ENCODE results near the gene ZBTB20.

The ZBTB20 gene

DNA sequence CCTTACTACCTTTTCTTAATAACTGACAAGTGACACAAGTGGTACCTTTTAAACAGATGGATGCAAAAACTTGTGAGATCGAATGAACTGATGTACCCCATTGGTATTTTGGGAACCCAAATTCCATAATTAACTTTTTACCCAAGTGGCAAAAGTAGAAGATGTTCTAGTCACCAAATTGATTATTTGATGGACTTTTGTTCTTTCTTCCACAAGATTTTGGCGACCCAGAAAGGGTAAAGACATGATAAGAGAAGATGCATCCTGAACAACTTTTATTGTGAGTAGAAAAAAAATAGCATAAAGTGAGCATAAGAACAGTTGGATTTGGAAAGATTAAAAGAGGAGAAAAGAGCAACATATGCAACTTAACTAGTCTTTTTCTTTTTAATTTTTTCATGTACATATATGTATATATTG lies 693.7 kb downstream of the ZBTB20 start:
- no peak for DNase-seq

DNA sequence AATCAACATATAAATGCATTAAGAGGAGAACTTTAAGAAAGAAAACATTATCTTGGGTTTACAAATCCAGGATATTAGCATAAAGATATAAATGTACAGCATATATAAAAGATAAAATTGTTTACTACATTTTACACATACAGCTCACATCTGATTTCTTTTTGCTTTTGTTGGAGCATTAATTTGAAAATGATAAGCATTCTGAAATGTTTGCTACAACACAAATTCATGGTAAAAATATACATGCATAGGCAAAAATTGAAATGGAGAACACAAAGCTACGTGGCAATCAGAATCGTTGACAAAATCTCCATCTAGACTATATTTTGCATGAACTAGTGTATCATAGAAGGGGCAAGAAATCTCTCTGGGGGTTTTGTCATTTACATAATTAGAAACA lies 694.2 kb downstream of the ZBTB20 start:
- no peak for DNase-seq

DNA sequence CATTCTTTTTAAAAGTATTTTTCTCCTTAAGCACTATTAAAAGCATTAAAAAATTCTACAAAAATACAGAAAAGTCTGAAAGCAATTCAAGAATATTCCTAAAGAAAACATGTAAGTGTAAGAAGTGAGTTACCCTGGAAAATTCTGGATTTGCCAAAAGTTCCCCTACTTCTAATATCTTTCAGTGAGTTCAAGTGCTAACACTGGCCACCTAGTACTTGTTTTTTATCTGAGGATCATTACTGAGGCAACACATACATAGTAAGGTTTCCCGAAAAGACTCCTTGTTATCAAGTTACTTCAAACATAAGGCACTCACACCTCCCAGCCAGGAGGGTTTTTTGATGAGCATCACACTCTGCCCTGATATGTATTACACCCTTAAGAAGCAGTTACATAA lies 694.8 kb downstream of the ZBTB20 start:
- DNase-seq = no peak

DNA sequence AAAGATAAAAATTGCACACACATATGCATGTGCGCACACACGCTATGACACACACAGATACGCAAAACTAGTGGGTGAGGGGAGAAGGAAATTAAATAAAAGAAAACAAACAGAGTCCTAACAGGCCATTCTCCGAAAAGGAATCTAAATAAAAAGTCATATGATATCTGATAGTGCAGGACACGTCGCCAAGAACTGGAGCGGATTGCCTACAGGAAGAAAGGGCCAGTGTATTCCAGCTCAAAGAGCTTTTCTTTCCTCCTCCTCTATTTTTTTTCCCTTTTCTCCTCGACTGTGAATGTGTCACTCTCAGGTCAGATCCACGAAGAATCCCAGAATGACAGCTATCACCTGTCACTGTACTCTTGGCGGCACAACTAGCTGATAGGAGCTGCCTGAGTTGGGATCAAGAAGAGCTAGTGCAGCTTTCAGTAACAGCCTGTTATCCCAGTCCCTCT lies 695.5 kb downstream of the ZBTB20 start:
- DNase-seq = no peak

DNA sequence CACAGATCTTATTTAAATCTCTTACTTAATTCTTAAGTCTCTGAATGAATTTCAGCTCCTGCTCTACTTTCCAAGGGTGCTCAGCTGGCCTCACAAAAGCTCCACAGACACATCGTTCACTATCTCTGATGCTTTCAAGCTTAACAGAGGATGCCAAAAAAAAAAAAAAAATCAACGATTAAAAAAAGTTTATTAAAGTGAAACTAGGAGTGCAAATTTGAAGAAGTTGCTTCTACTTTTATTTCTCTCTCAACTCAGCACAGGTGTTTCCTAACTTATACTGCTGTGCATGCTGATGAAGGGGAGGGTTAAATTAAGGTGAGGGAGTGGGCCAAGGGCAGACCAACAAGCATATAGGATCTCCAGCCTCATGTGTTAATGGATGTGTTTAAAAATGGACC lies 696.0 kb downstream of the ZBTB20 start:
- DNase-seq = no peak

DNA sequence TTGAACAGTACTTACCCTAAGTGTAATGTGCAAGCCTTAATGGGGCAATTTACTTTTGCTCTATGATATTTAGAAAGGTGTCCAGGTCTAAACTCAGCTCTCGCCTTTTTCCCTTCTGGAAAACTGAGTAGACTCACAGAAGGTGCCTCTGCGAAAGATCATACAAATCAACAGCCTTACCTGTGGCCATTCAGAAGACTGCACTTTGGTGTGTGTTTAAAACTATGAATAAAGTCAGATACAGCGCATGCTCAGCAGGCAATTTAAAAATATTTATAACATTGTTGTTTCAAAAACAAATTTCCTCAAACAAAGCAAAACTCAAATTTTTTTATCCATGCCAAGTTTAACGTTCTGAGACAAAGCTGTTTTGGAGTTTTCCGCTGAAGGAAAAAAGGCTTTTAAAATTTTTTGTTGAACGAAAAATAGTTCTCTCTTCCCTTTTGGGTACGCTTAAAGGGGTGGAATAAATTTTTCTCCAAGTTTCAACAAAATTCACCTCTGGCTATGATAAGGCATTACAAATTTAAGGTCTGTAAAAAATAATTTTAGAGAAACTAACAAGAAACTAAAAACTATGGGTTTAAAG lies 697.0 kb downstream of the ZBTB20 start:
- no peak for DNase-seq

DNA sequence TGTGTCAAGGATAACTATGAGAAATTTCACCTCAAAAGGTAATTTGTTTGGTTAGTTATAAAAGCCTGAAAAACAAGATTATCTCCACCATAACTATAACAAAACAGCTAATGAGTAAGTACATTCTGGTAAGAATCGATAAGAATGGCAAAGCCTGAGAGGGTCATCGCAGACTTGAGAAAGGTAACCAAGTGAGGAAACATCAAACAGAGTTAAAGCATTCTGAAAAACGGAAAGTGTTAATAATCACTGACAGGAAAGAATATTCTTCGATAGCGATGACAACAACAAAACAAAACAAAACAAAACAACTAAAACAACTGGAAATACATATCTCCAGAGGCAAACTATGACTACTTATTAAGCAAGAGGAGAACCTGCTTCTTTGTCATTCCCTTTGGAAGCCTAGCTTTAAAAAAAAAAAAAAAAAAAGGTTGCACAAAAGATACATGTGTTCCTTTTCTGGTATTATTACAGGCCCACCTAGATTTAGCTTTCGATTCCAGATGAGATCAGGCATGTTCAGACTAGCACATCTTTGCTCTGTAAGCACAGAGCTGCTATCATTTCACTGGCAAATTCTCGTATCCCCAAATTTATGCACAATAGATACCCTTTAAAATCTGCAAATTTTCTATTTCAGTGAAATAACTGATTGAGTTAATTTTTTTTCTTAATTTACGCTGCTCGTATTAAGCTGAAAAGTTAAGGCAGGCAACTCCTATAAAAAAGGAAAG lies 697.6 kb downstream of the ZBTB20 start:
- no peak for DNase-seq

DNA sequence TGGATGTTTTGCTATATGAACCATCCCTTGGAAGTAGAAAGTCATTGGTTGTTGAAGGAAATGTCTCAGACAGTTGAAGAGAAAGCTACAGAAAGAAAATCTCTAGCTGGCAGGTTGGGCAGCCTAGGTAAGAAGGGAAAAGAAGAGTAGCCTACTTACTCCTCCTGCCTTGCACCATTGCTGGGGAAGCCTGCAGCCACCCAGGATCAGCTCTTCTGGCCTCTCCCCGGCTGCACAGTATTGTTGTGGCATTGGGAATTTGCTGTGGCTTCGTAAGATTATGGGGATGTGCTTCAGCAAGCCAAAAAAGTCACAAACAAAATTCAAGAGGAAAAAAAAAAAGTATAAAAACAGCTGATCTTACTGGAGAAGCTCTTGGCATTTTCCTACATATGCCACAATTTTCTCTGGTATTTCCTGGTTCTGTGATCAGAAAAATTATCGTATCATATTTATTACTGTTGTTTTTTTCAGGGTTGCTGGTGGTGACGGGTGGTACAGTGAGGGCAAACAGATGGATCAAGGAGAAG lies 699.1 kb downstream of the ZBTB20 start:
- DNase-seq = no peak

DNA sequence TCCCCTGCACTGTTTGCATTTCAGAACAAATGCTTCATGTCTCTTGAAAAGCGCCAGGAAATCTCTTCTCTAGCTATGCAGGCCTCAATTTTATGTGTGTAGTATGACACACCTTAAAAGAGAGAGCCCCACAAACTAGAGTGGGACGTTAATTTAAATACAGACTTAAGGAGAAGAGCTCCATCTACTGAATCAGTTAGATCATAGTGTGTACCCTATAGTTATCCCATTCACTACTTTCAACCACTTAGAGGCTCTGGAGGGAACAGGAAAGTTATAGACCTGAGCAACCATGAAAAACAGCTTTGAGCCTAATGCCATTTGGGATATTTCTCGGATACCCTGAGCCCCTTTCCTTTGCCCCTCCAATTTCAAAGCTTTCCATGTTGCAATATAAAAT lies 699.5 kb downstream of the ZBTB20 start:
- no peak for DNase-seq

DNA sequence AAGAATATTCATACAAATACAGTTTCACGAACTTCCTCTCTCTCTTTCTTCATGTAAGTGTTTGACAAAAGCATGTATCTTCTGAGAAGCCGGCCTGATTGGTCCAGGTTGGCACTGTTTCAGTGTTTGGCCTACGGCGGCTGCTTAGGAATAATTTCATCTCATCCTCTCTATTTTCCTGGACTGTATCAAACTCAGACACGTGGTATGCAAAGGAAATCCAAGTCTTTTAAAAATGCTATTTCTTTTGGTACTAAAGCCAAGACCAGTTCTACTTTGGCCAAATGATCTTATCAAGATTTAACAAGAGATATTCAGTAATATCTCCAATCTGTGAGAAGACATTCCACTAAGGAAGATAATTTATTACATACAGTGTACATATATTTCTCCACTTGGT lies 700.5 kb downstream of the ZBTB20 start:
- no peak for DNase-seq

DNA sequence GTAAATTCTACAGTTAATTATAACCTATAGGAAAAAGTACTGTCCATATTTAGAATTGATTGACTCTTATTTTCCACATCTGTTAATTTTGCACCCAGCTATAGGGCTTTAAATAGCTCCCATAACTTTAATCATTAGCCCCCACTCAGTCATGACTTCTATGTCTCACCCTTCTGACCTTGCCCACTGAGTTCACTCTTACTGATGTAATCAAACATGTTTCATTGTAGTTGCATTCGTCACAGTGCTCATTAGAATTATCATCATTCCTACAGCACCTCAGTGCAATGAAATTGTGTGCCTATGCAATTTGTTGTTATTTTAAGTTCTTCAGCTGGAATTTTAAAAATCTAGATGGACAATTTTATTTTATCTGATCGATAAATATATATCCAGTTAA lies 701.9 kb downstream of the ZBTB20 start:
- no peak for DNase-seq

DNA sequence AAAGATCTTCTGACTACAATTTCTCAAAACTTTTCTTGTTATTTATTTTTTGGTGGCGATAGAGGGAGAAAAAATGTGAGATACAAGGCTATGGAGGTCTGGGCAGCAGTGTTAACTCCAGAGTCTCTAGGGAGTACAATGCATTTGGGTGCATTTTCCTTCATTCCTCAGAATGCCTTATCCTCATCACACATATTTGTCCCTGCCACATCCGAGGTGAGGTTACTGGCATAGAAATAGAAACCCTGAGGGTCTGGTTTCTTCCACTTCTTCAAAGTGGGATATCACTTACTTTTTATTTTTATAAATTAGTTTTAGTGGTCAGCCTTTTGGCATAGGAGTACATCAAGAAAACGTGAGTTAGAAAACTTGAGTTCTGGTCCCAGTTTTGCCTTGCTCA lies 702.9 kb downstream of the ZBTB20 start:
- DNase-seq = no peak

DNA sequence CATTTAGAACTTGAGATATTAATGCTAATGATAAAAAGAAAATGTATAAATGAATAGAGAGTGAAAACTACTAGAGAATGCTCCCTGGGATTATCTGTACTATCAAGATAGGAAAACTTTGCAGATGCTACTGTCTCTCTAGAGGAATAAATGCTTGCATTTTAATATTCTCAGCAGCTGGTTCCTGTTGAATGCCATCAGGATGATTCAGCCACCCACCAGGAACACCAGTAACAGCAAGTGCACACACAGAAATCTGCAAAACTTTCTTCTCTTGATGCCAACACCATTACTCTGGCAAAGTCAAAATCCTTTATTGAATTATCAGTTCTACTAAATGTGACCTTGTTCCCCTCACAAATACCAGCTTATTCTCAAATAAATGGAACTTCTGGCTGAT lies 704.8 kb downstream of the ZBTB20 start:
- no peak for DNase-seq

DNA sequence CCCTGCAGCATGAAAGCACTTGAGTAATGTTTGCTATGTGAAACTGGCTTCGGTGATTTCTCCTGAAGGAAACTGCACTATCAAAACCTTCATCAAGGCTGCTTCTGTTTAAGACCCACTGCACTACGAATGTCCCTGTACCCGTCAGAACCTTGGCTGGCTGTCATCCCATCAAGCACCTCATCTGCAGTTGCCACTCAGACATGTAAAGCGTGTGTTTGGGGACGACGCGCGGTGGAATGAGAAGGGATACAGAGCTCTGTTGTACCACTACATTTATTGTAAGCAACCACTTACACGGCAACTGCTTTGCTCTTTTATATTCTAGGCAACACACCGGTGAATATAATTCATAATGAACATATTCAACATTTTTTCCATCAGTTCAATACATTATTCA lies 705.7 kb downstream of the ZBTB20 start:
- no peak for DNase-seq

DNA sequence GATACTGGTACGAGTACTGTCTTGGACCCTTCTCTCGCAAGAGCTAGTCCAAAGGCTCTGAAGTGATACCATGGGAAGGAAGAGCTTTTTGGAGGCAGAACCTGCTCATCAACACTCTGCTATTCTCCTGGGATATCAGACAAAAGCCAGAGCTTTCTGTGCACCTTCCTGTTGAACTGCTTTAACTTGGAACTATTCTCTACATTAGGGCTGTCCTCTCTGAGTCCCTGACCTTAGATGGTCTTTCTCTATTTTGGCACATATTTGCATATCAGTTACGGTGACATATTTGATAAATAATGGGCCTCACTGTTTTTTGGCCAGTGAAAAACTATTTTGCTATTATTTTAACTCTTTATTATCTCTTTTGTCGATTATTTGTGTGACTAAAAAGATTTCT lies 706.4 kb downstream of the ZBTB20 start:
- no peak for DNase-seq

DNA sequence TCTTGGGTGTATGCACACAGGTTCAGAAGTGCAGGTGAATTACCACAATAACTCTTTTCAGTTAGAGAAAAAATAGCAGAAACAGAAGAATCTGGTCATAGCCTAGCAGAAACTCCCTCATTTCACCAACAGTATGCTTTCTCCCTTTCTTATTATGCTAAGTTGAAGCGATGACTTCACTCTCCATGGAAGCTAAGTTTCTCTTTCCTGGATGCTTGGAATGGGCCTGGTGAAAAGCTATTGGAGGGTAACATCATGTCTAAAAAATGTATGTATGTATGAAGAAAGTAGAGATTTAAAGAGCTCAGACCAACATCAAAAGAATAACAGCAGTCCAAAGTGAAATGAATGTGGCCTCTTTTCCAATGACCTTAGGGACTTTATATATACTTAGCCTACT lies 707.8 kb downstream of the ZBTB20 start:
- DNase-seq = no peak

DNA sequence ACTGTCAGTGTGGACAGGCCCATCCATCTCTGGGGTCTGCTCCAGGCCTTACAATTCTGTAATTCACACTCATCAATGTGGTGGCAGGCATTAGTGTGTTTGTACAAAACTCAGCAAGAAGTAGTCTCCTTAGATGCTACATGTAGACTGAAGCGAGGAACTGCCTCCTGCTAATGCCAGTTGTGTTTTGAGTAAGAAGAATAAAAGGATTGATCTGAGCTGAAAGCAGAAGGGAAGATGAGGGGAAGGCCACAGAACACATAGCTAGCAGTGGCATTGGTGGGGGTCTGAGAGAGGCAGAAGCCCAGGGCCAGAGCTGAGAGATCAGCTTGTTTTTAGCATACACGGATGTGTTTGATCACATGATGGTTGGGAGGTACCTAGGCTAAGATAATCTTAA lies 709.2 kb downstream of the ZBTB20 start:
- no peak for DNase-seq

DNA sequence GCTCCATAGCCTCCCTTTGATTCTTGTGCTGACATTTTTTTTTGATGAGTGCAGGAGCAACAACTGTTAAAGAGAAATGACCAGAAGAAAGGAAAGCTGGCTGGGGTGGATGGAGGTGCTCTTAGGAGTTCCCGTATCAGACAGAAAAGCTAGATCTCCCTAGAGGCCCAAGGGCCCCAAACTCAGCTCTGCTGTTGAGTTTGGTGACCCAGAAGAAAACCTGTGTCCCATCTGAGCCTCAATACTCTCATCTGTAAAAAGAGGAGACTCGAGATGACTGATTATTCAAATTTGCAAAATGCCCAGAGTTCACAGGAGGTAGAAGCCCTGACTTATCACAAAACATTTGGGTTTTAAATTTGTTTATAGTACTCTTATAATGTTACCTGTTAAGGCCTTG lies 710.9 kb downstream of the ZBTB20 start:
- no peak for DNase-seq

DNA sequence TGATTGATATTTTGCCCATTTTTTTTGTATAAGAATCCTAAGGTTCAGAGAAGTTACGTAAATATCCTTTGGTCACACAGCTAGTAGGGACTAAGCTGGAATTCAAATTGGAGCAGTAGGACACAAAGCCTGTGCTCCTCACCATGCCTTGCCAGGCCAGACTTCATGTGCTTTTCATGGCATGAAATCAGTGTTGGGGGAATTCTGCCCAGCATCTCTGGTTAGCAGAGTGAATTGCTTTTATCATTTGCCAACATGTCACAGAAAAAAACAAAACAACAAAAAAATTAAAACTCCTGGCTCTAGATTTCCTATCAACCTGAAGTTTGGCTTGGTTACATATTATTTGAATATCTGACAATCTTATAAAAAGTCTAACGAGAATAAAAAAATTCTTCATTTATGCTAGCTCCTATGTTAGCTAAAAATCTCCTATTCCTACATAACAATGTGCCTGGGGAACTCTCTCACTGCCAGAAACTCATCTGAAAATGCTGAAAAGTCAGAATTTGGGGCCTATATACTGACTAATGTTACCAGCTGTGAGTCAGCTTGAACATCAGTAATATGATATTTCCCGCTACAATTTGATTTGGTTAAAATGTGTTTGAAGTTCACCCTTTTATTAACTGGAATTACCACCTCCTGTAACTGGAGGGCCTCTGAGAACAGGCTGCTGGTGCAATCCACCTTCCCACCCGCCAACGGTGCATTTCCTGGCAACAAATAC lies 711.5 kb downstream of the ZBTB20 start:
- no peak for DNase-seq

DNA sequence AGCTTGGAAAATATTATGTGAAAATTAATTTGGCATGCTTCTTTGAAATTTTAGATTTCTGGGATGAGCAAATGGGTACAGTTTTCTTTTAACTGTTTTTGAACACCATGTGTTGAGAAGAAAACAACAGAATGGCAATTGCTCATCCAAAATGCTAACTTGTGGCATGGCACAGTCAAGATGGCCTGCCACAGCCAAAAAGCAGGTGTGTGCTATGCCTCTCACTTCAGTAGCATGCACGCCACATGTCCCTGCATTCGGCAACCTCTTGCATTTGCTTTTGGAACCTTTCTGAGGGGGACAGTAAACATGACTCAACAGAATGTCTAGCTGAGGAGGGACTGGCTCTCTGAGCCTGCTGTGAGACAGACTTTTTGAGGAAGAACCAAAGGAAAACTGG lies 714.8 kb downstream of the ZBTB20 start:
- no peak for DNase-seq

DNA sequence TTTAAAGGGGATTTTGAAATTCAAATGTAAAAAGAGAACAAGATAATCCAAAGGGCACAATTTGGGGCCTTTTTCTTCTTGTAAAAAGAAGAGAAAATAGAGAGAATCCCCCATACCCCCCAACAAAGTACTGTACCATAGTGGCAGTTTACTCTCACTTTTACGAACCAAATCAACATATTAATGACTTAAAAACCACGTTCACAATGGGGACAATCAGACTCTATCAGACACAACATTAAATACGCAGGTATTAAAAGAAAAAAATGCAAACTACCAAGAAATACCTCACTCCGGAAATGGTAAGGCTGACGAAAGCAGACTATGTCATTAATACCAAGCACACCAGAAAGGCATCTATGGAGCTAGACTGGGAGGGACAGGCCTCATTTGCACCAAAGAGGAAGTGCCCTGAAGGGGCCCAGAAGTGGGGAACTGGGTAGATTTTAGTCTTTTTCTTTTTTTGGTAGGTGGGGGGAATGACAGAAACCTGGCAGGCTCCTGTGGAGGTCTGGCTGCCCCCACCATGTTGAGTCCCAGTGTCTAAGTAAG lies 719.0 kb downstream of the ZBTB20 start:
- DNase-seq = no peak

DNA sequence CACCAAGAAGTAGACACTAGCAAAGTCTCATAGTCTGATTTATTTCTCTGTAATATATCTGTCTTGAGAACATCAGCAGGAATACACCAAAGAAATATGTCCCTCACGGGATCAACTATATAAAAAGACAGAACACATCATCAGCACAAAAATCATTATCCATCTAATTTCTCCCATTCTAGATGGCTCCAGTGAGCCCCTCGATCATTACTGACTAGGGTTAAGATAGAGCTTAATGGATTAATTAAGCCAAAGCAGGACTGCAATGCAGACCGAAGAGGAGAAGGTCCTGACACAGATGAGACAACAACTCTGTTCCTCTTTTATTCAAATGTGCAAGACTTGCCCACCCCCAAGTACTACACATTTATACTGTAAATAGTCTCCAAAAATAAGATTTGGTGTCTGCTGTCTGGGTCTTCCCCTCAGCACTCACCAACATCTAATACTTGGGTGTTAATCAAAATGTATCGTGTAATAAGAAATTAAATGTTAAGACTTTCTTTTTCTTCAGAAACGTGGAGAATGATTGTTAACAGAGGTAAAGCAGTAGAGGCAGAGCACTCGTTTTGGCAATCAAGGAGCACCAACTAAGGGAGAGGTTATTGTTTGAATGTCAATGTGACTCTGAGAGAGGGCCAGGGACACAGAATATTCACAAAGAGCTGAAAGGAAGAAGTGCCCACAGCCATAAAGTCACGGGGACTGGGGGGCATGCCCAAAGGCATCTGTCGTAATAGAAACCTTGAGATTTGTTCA lies 719.6 kb downstream of the ZBTB20 start:
- no peak for DNase-seq

DNA sequence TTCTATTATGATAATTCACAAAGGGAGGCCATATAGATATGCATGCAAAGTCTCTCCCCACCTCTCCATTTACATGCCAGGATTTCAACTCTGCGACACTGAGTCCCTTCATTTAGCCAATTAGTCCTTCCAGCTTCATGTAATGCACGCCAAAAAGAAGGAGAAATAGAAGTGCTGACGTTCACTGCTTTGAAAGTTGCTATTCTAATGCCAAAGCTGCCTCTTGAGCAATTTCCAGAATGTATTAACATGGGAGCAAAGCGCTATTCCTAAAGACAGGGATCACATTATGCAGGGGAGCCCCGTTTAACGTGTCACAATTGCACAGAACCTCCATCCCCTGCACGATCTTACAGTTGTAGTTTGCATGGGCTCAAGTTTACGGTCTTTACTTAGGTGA lies 722.8 kb downstream of the ZBTB20 start:
- DNase-seq = no peak

All from GF-D8 (cell line).